GM12873 (cell line): ENCODE results near the gene CHN2.

Source experiments
- TF ChIP-seq, protein P1 (sequence below): IDR thresholded peaks from 2 replicates; pipeline ENCODE4 v1.5.1; 2012; ENCODE audit warnings: low read depth, mild to moderate bottlenecking, moderate library complexity, low read length, control low read depth; ENCODE audit not compliant: insufficient read depth; ENCODE audit errors: missing control alignments

CHN2 gene

DNA sequence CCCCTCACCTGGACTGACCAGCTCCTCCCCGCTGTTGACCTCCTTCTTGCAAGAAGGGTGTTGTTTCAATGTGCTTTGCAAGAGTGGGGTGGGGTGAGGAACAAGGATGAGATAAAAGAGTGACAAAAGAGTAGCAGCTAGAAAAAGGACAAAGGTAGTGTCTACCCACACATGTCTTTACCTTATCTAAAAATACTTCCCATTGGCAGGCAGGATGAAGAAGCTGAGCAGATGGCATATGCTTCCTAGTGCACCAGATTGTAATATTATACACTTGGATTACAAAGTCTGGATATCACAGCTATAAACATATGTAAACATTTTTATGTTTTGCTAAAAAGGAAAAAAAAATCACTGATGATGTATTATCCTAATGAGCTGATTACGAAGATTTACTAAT is 34.5 kb downstream of the CHN2 start:
- TF ChIP-seq, protein P1, sequence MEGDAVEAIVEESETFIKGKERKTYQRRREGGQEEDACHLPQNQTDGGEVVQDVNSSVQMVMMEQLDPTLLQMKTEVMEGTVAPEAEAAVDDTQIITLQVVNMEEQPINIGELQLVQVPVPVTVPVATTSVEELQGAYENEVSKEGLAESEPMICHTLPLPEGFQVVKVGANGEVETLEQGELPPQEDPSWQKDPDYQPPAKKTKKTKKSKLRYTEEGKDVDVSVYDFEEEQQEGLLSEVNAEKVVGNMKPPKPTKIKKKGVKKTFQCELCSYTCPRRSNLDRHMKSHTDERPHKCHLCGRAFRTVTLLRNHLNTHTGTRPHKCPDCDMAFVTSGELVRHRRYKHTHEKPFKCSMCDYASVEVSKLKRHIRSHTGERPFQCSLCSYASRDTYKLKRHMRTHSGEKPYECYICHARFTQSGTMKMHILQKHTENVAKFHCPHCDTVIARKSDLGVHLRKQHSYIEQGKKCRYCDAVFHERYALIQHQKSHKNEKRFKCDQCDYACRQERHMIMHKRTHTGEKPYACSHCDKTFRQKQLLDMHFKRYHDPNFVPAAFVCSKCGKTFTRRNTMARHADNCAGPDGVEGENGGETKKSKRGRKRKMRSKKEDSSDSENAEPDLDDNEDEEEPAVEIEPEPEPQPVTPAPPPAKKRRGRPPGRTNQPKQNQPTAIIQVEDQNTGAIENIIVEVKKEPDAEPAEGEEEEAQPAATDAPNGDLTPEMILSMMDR: no peak

DNA sequence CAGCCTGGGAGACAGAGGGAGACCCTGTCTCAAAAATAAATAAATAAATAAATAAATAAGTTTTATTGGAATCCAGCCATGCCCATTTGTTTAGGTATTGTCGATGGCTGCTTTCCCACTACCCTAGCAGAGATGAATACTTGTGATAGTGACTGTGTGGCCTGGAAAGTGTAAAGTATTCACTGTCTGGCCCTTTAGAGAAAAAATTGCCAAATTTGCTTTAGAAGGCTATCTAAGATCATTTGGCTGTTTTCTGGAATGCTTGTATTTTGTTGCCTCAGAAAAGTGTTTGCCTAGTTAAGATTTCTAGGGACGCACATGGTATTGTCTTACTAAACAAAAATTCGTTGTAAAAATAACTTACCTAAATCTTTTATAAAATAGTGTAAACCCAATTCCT is 35.4 kb downstream of the CHN2 start:
- TF ChIP-seq, protein P1: no peak

DNA sequence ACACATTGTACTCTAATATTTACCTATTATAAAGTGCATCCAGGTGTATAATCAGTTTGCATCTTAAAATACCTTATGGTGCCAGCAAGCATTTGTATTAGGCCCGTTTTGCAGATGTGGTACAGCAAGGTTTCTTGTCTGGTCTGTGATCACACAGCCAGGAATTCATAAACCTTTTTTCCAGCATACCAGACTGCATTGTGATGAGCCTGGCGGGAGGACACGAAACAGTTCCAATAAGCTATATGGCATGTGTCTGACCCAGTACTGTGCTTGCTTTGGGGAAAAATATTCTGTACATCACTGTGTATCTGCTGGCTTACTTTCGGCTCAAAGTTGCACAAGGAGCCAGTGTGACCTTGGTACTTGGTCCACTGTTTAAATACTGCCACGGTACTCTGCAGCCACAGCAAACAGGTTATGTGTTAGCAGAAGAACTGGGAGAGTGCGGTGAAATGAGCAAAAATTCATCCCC is 36.3 kb downstream of the CHN2 start:
- TF ChIP-seq, protein P1: no peak

DNA sequence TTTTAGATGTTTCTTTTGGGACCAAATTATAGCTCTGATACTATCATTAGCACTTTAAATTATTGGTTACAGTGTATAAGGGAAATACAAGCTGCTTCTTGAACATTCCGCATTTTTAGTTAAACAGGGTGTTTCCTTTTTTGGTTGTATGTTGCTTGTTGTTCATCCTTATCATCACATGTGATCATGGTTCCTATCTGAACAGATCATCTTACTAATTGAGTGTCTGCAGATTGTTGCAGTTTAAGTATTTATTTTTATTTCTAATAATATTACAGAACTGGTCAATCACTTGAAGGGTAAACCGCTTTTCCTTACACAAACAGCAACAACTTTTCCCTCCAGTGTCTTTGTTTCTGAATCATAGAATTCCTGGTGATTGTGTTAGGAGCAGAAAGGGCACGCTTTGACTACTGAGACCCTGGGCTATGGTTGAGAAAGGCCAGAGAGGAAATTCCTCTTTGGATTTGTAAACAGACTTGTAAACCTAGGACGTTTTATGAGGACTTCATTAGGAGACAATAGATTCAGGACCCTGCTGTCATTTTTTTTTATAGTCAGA is 37.2 kb downstream of the CHN2 start:
- TF ChIP-seq, protein P1: no peak

DNA sequence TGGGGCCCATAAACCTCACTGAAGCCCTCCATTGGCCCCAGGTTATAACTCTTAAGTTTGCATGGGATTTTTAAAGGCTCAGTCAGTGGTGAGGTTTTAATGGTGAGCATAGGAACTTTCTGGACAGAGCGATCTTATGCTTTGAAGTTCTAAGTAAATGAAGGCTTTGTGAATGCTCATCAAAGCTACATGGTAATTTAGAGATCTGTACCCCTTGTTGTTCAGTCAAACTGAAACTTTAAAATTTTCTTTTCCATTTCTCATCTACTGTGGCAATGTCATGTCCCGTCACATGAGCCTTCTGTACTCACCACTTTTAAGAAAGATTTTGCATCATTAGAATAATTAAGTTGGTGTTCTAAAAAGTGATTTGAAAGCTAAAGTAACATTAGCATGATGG is 39.9 kb downstream of the CHN2 start:
- TF ChIP-seq, protein P1: no peak

DNA sequence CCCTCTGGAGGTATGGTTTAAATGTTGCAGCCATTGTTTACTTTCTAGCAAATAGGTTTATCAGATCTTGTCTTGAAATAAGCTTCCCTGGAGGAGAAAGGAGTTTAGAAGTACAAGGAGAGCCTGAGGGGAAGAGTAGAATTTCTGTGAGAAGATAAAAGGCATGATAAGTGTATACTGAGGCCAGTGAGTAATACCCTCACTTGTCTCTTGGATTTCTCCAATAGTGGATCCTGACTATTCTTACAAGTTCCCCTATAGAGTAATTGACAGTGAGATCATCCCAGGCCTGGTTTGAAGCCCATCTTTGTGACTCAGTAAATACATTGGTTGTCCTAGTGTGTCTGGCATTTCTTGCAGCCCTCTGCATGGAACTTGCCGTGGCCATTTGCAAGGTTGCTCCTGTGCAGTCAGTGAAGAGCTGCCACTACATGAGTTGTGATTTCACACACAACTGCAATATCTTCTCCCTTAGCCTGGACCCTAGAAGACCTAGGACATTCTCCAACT is 41.6 kb downstream of the CHN2 start:
- TF ChIP-seq, protein P1: no peak

DNA sequence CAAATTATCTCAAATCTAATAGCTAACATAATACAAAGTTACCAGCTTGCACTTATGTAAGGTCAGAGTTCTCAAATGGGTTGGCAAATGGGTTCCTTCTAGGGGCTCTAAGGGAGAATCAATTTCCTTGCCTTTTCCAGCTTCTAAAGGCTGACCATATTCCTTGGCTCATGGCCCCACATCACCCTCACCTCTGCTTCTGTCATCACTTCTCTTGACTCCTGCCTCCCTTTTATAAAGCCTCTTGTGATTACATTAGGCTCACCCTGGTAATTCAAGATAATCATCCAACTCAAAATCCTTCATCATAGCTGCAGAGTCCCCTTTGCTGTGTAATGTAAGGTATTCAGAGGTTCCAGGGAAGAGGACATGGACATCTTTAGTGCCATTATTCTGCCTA is 42.1 kb downstream of the CHN2 start:
- TF ChIP-seq, protein P1: no peak

DNA sequence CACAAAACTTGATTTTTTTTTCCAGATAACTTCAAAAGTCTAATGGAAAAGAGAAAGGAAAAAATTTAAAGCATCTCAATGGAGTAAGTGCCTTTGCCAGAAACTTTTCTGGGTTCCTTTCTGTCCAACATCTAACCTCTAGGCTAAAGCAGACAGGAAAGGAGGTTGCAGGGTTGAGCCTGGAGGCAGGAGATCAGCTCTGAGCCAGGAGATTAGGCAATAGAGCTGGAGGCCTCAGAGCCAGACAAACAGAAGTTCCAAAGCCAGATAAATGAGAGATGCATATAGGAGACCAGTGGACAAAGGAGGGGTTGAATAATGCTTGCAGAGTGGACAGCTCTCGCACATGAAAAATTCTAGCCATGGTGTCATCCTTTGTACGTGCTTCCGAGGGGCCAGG is 42.9 kb downstream of the CHN2 start:
- TF ChIP-seq, protein P1: no peak
